K562 (cell line): ENCODE data around the gene ADAMTS7. TPM values are rescaled to one million over a fixed set of nuclear protein-coding genes. Genes with fewer than 3 reads are reported as not detected.

Source experiments
- ATAC-seq: fragments of 200-7000 bp; cut with Tn5 transposase; 3 replicates; pipeline ENCODE4 v1.9.1; 2020; ENCODE audit warnings: moderate library complexity
- BruUV-seq: library from RNA; stranded (reverse); fragments of 400-500 nt; replicated peaks from 2 replicates; lab custom pipeline; 2021; lab: Mats Ljungman, UMichigan
- CTCF ChIA-PET: fragments of 300-600 bp; formaldehyde crosslinking; extraction: SDS; loops from one replicate; lab custom pipeline; 2021; ENCODE audit warnings: low intra/inter-chr PET ratio; lab: Yijun Ruan, JAX
- POLR2A ChIA-PET: fragments of 300-600, 350-650 bp; sonication (Branson Sonifier 250); formaldehyde crosslinking; extraction: SDS; loops from one replicate; lab custom pipeline; 2021; ENCODE audit warnings: antibody characterized with exemption, inconsistent platforms; lab: Yijun Ruan, JAX
- DNase-seq, 4 experiments: peaks; one replicate each; pipeline versions ENCODE4 v3.0.0 to v3.0.0-alpha.2; 2011 to 2018; ENCODE audit warnings: low spot score in 3 of 4, mixed read lengths in 3 of 4; ENCODE audit errors: extremely low read depth in 1 of 4
- FAIRE-seq: peaks from 2 replicates; lab custom pipeline; 2011; peaks lifted over from hg19 to GRCh38; lab: Jason Lieb, UNC
- H2AFZ ChIP-seq: 2 replicates; pipeline ENCODE4 v1.6.0; 2011; ENCODE audit warnings: low read depth, low read length, control low read depth, inconsistent platforms
- H3K27ac ChIP-seq: fragments of 200-600 bp; 3 replicates; pipeline ENCODE4 v1.8.0; 2011; ENCODE audit warnings: low read depth, mild to moderate bottlenecking, control low read depth, inconsistent platforms, low read length, moderate library complexity, mixed read lengths; ENCODE audit errors: extremely low read depth
- H3K27me3 ChIP-seq, 2 experiments: fragments of 300-600 bp in 1 of 2; 2 replicates in 1 of 2; 3 replicates in 1 of 2; pipeline versions ENCODE4 v1.6.0 to v1.8.0; 2011; ENCODE audit warnings: inconsistent platforms in 2 of 2, low read length in 2 of 2, mild to moderate bottlenecking in 1 of 2, mixed read lengths in 1 of 2, moderate library complexity in 1 of 2; ENCODE audit not compliant: control insufficient read depth in 2 of 2, insufficient read depth in 2 of 2
- H3K36me3 ChIP-seq: fragments of 300-600 bp; 3 replicates; pipeline ENCODE4 v1.8.0; 2011; ENCODE audit warnings: mild to moderate bottlenecking, low read length, inconsistent platforms; ENCODE audit not compliant: control insufficient read depth, insufficient read depth
- H3K4me1 ChIP-seq, 2 experiments: fragments of 200-600 bp in 1 of 2; replicated peaks in 1 of 2; 2 replicates in 1 of 2; 3 replicates in 1 of 2; pipeline versions ENCODE4 v1.5.1 to v1.8.0; 2011; ENCODE audit warnings: inconsistent platforms in 2 of 2, low read length in 2 of 2, mild to moderate bottlenecking in 1 of 2, mixed read lengths in 1 of 2, moderate library complexity in 1 of 2; ENCODE audit not compliant: control insufficient read depth in 2 of 2, insufficient read depth in 2 of 2
- H3K4me2 ChIP-seq: 2 replicates; pipeline ENCODE4 v1.6.1; 2011; ENCODE audit warnings: low read length, control low read depth, inconsistent platforms, mixed read lengths; ENCODE audit not compliant: insufficient read depth
- H3K4me3 ChIP-seq: fragments of 200-600 bp; sonication (generic), shearing (Covaris generic); 2 replicates; pipeline ENCODE4 v1.5.1; 2016; ENCODE audit warnings: control low read depth, inconsistent platforms
- H3K79me2 ChIP-seq: fragments of 200-600 bp; 3 replicates; pipeline ENCODE4 v1.8.0; 2011; ENCODE audit warnings: low read length, inconsistent platforms; ENCODE audit not compliant: control insufficient read depth, insufficient read depth
- H3K9ac ChIP-seq, 2 experiments: 2 replicates each; pipeline versions ENCODE4 v1.6.0 to v1.6.1; 2011; ENCODE audit warnings: low read depth in 2 of 2, low read length in 2 of 2, control low read depth in 1 of 2, inconsistent platforms in 1 of 2, mild to moderate bottlenecking in 1 of 2, mixed read lengths in 1 of 2; ENCODE audit not compliant: insufficient read depth in 1 of 2
- H3K9me1 ChIP-seq: one replicate; pipeline ENCODE4 v1.6.0; 2011; ENCODE audit warnings: inconsistent platforms, mild to moderate bottlenecking, low read length, moderate library complexity; ENCODE audit not compliant: control insufficient read depth, insufficient read depth
- H3K9me3 ChIP-seq: replicated peaks from 2 replicates; pipeline ENCODE4 v1.5.1; 2011; ENCODE audit warnings: low read depth, low read length, inconsistent platforms; ENCODE audit not compliant: control insufficient read depth, insufficient read depth
- H4K20me1 ChIP-seq: replicated peaks from 2 replicates; pipeline ENCODE4 v1.6.1; 2011; ENCODE audit warnings: low read length, inconsistent platforms, mixed read lengths; ENCODE audit not compliant: control insufficient read depth, insufficient read depth
- ELF2 ChIP-seq: fragments of 250-450 bp; sonication (Bioruptor Pico); IDR thresholded peaks from 2 replicates; pipeline ENCODE4 v1.5.0; 2021; ENCODE audit warnings: mild to moderate bottlenecking
- KLF6 ChIP-seq: fragments of 250-450 bp; sonication (Bioruptor Pico); IDR thresholded peaks from 2 replicates; pipeline ENCODE4 v1.4.0; 2020; ENCODE audit warnings: mild to moderate bottlenecking, moderate library complexity, borderline replicate concordance
- MCM3 ChIP-seq: fragments of 450-650 bp; IDR thresholded peaks from 2 replicates; pipeline ENCODE4 v1.6.1; 2016
- POLR2G ChIP-seq: fragments of 200-400 bp; formaldehyde crosslinking; IDR thresholded peaks from 2 replicates; pipeline ENCODE4 v1.6.1; 2017; ENCODE audit warnings: low read depth, mild to moderate bottlenecking, antibody characterized with exemption, low read length, moderate library complexity
- SAP30 ChIP-seq: fragments of 200-600 bp; sonication (generic); IDR thresholded peaks from 2 replicates; pipeline ENCODE4 v1.6.1; 2012; ENCODE audit warnings: borderline replicate concordance, low read depth, mild to moderate bottlenecking, moderate library complexity, low read length, control low read depth, inconsistent platforms; ENCODE audit not compliant: insufficient read depth, poor library complexity, severe bottlenecking
- SNIP1 ChIP-seq: fragments of 450-650 bp; IDR thresholded peaks from 2 replicates; pipeline ENCODE4 v1.7.1; 2017; ENCODE audit warnings: low read depth, mild to moderate bottlenecking
- WGBS: fragments of 100-300 bp; shearing (Covaris generic); methylation state at CpG from one replicate; pipeline ENCODE4 v1.1.6; 2016; ENCODE audit warnings: low coverage, mixed read lengths; ENCODE audit not compliant: insufficient coverage; ENCODE audit errors: missing lambda C conversion rate; 5-methylcytosine and 5-hydroxymethylcytosine counted together
- in situ Hi-C: fragments of 300-500 bp; cut with MboI; formaldehyde crosslinking; loops from 4 replicates; pipeline ENCODE4 v1.15.0; 2018; ENCODE audit warnings: inconsistent platforms, mixed read lengths
- intact Hi-C: fragments of 100-400 bp; cut with micrococcal nuclease; formaldehyde crosslinking; loops from 2 replicates; pipeline ENCODE4 v1.14.2; 2022
- polyA plus RNA-seq, 8 experiments: library from polyadenylated mRNA; depleted of rRNA in 4 of 8; stranded (reverse) in 5 of 8; unstranded in 3 of 8; fragments of >200 nt; fragmentation: Nextera tagmentation in 2 of 8; fragmentation: Illumina TruSeq in 1 of 8; extraction: Ambion mirVana in 2 of 8; extraction: Trizol in 1 of 8; gene quantifications; 2 replicates each; pipeline versions ENCODE4 v1.2.1 to v1.2.3, GENCODE V29; 2011 to 2014; ENCODE audit warnings: inconsistent platforms in 1 of 8, missing spikeins in 1 of 8
- total RNA-seq, 7 experiments: library from RNA; depleted of rRNA in 6 of 7; stranded (reverse); fragments of >200 nt in 6 of 7; fragmentation: Illumina TruSeq in 2 of 7; extraction: Trizol in 2 of 7; gene quantifications; 2 replicates each; pipeline versions ENCODE4 v1.2.1 to v1.2.3, GENCODE V29; 2011 to 2021; ENCODE audit warnings: low replicate concordance in 1 of 7

The ADAMTS7 gene
- total and polyA plus RNA-seq, 9 of the 15 experiments (the other 6 are each of a cell fraction or from before 2014, with no cell fraction given) = 0.05 to 0.07 TPM; not detected in 7

DNA sequence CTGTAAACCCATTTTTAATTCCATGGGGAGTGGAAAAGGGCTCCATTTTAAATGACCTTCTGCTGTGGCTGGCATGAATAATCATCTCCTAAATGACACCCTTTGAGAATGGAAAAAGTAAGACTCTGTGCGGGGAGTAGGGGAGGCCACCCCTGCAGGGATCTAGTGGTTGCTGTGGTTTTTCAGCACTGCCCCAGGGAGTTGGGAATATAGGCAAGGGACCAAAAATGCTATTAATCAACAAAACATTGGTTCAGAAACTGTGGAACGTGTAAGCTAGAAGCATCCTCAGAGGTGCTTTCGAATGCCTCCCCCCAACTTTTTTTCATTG lies 30.1 kb upstream of the ADAMTS7 start:
- POLR2A ChIA-PET = no interaction called here
- H2AFZ ChIP-seq = no peak overlapping the region
- intact Hi-C loops = no loop called here
- H3K9ac ChIP-seq = no peak overlapping the region
- no peak for TF ChIP-seq ELF2 (CRISPR knock-in tag)
- no peak for TF ChIP-seq POLR2G
- no peak for TF ChIP-seq SAP30
- no peak for TF ChIP-seq SNIP1
- no peak for TF ChIP-seq KLF6 (CRISPR knock-in tag)
- TF ChIP-seq MCM3 = no peak
- TF ChIP-seq, all 486 proteins: peak for 0
- ATAC-seq = no peak
- peaks cover 11 to 31% of the 10 kb centered on the region in 2 experiments; a peak in 4 of 5 replicates for H3K27me3 ChIP-seq
- H3K9me1 ChIP-seq = no peaks in the 10 kb centered on the region
- 0 out of 2 replicates have a peak, but pooled peaks cover 4% of the 10 kb centered on the region for H4K20me1 ChIP-seq
- no peak overlapping the region for H3K4me3 ChIP-seq
- H3K4me2 ChIP-seq = no peak overlapping the region
- no peaks in the 10 kb centered on the region for H3K9me3 ChIP-seq
- CTCF ChIA-PET = interaction anchor here (0.6 kb wide), 1 partner anchor 11 kb away, joined by 3 read pairs; no protein-coding TSS in a partner anchor
- H3K4me1 ChIP-seq = no peaks in the 10 kb centered on the region; a peak in 1 of 5 replicates
- no peaks in the 10 kb centered on the region for H3K36me3 ChIP-seq
- FAIRE-seq = no peak
- H3K79me2 ChIP-seq = no peaks in the 10 kb centered on the region
- no peak overlapping the region for H3K27ac ChIP-seq
- no TSS peak for BruUV-seq
- in situ Hi-C loops = no loop called here
- DNase-seq = no peak
- 17% methylated on average over 3 of the region's 3 CpGs for WGBS
